ENCODE data around the gene AK2. TPM values are rescaled to one million over a fixed set of nuclear protein-coding genes. Genes with fewer than 3 reads are reported as not detected.

Gene AK2
- 223 TPM for polyA plus RNA-seq (2012; ENCODE audit: missing spikeins)

- TF ChIP-seq POLR2A (IDR thresholded peaks at IDR 0.05; ENCODE audit: low read depth, low read length) (peak; percentile 76), POLR2AphosphoS5 (IDR thresholded peaks at IDR 0.05; ENCODE audit: low read depth, low read length) (peak; percentile 67), TAF1 (IDR thresholded peaks at IDR 0.05; ENCODE audit: borderline replicate concordance, low read depth, low read length) (no peak)
- FAIRE-seq: peak; percentile 99
- peak; percentile 95 for DNase-seq (ENCODE audit: insufficient read length)
Observed at GRCh38 chr1:33036526-33037503, at the start of gene AK2. AK2 (minus strand) TSS chr1:33036883; CDS start chr1:33036828, 55 bp downstream.

DNA sequence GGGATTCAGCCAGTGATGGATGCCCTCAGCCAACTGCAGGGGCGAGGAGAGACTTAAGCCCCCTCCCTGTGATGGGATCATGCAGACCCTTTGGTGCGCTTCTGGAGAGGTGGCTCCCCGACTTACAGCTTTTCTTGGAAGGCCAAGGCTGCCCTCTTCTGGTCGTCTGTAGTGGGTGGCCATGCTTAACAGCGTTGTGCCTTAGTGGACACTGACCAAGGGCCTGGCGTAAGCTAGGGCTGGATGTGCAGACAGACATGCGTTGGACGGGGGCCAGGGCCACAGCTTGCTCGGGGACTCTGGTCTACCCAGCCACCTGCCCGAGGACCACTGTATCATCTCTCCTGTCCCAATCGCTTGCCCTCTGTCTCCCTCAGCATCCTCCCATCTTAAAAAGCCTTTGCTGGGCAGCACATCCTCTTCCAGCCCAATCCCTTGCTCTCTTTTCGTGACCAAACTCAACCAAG lies 49.7 kb upstream of the AK2 start:
- FAIRE-seq: peak; percentile 17
- TF ChIP-seq TAF1 (IDR thresholded peaks at IDR 0.05; ENCODE audit: borderline replicate concordance, low read depth, low read length) (no peak), POLR2AphosphoS5 (IDR thresholded peaks at IDR 0.05; ENCODE audit: low read depth, low read length) (no peak), POLR2A (IDR thresholded peaks at IDR 0.05; ENCODE audit: low read depth, low read length) (no peak)
- no peak for DNase-seq (ENCODE audit: insufficient read length)

GRCh38 chr1:33085332-33085731 lies 48.6 kb upstream of the AK2 start:
- TF ChIP-seq POLR2A (IDR thresholded peaks at IDR 0.05; ENCODE audit: low read depth, low read length): no peak
- no peak for TF ChIP-seq POLR2AphosphoS5 (IDR thresholded peaks at IDR 0.05; ENCODE audit: low read depth, low read length)
- TF ChIP-seq TAF1 (IDR thresholded peaks at IDR 0.05; ENCODE audit: borderline replicate concordance, low read depth, low read length): no peak
- DNase-seq (ENCODE audit: insufficient read length) (no peak), FAIRE-seq (no peak)

DNA sequence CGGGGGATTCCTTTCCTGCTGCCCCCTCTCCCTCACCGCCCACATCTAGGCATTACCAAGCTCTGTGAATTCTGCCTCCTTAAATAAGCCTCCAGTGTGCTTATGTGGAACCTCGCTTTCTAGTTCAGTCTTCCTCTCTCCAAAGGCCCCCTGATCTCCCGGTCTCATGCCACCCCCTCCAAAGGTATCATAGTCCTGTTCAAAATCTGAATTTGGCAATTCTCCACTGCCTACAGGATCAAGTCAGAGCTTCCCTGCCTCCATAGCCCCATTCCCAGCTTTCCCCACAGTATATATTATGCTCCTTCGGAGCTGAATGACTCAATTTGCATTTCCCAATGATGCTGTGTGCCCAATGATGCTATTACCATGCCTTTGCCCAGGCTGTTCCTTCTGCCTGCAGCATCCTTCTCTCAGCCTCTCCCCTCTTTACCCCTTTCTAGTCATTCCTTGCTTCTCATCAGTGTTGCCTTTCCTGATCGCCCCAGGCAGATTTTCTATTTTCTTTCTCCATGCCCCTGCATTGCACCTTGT lies 46.0 kb upstream of the AK2 start:
- TF ChIP-seq POLR2AphosphoS5 (IDR thresholded peaks at IDR 0.05; ENCODE audit: low read depth, low read length) (no peak), POLR2A (IDR thresholded peaks at IDR 0.05; ENCODE audit: low read depth, low read length) (no peak), TAF1 (IDR thresholded peaks at IDR 0.05; ENCODE audit: borderline replicate concordance, low read depth, low read length) (no peak)
- DNase-seq (ENCODE audit: insufficient read length) (no peak), FAIRE-seq (no peak)

DNA sequence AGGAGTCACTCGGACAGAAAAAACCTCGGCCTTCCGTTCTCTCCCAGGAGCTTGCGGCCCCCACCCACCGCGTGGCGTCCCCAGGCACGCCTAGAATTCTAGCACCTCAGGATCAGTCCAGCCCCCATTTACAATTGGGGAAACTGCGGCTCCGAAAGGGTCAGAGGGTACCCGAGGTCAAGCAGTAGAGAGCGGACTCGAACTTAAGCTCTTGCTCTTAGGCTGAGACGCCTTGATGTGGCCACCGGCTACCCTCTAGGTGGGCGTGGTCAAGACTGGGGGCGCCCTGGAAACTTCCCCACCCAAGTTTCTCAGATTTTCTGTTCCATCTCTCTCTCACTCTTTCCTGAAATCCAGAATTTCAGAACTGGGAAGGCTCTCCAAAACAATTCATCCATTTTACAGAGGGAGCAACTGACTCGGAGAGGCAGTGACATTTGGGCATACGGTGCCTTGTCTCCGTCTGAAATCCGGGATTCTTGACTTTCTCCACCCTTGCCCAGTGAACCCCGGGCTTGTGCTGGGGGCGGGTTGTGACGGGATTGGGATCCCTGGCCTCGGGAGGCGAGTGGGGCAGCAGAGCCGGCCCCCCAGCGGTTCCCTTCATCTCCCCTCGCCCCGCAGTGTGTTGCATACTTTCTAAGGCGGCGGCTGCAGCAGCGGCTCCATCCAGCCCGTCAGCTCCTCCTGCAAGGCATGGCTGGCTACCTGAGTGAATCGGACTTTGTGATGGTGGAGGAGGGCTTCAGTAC lies 45.0 kb upstream of the AK2 start:
- FAIRE-seq: no peak

DNA sequence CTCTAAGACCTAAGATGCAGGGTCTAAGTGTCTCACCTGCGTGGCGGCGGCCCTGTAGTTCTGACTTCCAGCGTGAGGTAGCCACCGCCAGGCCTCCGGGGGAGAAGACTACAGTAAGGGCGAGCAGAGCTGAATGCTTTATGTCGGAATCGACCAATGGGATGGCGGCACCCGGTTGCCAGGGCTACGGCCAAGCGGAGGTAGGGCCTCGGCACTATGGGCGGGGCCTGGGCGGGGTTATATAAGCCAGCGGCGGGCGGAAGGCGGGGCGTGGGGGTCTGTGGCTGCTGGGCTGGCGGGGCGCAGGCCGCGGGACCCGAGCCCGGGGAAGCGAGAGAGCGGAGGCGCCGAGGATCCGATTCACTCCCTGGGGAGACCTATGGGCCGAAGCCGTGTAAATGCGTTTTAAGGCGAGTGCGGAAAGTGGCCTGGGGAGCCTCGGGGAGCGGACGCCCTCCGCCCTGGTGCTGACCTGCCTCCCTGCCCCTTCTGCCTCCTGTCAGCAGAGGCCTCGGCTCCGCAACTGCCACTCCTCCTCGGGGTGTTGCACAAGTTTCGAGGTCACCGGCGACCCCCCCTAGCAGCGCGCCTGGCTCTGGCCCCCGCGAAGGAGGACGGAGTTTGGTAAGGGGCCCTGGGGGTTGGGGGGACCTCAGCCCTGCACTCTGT lies 44.3 kb upstream of the AK2 start, which contains the start of gene AZIN2:
AZIN2 (plus strand) TSS at position 269 of the 669 bp plus-strand sequence. CDS start 1,097 bp downstream, outside the sequence.
- DNase-seq (ENCODE audit: insufficient read length) (peak; percentile 92), FAIRE-seq (peak; percentile 94)
- TF ChIP-seq POLR2A (IDR thresholded peaks at IDR 0.05; ENCODE audit: low read depth, low read length) (peak; percentile 71; the same call in 1 of the 2 replicates), TAF1 (IDR thresholded peaks at IDR 0.05; ENCODE audit: borderline replicate concordance, low read depth, low read length) (peak; percentile 43; the same call in 1 of the 2 replicates), POLR2AphosphoS5 (IDR thresholded peaks at IDR 0.05; ENCODE audit: low read depth, low read length) (no peak; the same call in 1 of the 2 replicates)

More for the DNA sequence above, 45.0 kb upstream of the AK2 start:
- TF ChIP-seq POLR2AphosphoS5 (IDR thresholded peaks at IDR 0.05; ENCODE audit: low read depth, low read length): no peak
- no peak for TF ChIP-seq TAF1 (IDR thresholded peaks at IDR 0.05; ENCODE audit: borderline replicate concordance, low read depth, low read length)
- no peak for TF ChIP-seq POLR2A (IDR thresholded peaks at IDR 0.05; ENCODE audit: low read depth, low read length)
- DNase-seq (ENCODE audit: insufficient read length): no peak

DNA sequence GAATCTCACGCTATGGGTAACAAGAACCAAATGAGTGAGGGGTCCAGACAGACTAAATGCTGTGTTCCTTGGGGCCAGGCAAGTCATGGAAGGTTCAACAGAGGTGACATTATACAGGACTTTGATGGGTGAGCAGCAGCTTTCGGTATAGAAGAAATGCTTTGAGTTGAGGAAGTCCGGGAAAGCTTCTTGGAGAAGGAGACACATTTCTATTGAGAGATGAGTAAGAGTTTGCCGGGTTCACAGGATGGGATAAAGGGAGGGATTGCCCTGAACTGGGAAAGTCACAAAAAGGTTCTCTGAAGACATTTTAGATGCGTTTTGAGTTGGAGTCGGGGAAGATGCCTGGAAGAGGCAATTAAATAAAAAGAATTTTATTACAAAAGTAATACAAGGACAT lies 43.7 kb upstream of the AK2 start:
- TF ChIP-seq TAF1 (IDR thresholded peaks at IDR 0.05; ENCODE audit: borderline replicate concordance, low read depth, low read length) (no peak), POLR2A (IDR thresholded peaks at IDR 0.05; ENCODE audit: low read depth, low read length) (no peak), POLR2AphosphoS5 (IDR thresholded peaks at IDR 0.05; ENCODE audit: low read depth, low read length) (no peak)
- DNase-seq (ENCODE audit: insufficient read length): no peak

GRCh38 chr1:33078030-33078591 lies 41.4 kb upstream of the AK2 start:
- no peak for TF ChIP-seq TAF1 (IDR thresholded peaks at IDR 0.05; ENCODE audit: borderline replicate concordance, low read depth, low read length)
- TF ChIP-seq POLR2AphosphoS5 (IDR thresholded peaks at IDR 0.05; ENCODE audit: low read depth, low read length): no peak
- TF ChIP-seq POLR2A (IDR thresholded peaks at IDR 0.05; ENCODE audit: low read depth, low read length): no peak
- FAIRE-seq (no peak), DNase-seq (ENCODE audit: insufficient read length) (no peak)

More for the DNA sequence above, 43.7 kb upstream of the AK2 start:
- no peak for FAIRE-seq

GRCh38 chr1:33074193-33074945 lies 37.7 kb upstream of the AK2 start:
- DNase-seq (ENCODE audit: insufficient read length) (no peak), FAIRE-seq (no peak)
- TF ChIP-seq POLR2AphosphoS5 (IDR thresholded peaks at IDR 0.05; ENCODE audit: low read depth, low read length) (no peak), TAF1 (IDR thresholded peaks at IDR 0.05; ENCODE audit: borderline replicate concordance, low read depth, low read length) (no peak), POLR2A (IDR thresholded peaks at IDR 0.05; ENCODE audit: low read depth, low read length) (no peak)
